ENCODE measurements around the gene ANKRD16.

- TF ChIP-seq CTCF (IDR thresholded peaks at IDR 0.05; ENCODE audit: insufficient read depth, low read length, poor library complexity, severe bottlenecking) (no peak), EZH2phosphoT487 (conservative IDR thresholded peaks at IDR 0.05; ENCODE audit: low read length) (no peak)
Observed at GRCh38 chr10:5887029-5887428, 2.7 kb downstream of the ANKRD16 start.
